Measurements from ENCODE around the gene DNAJC7.
A peak's percentile ranks its signal among the peaks of the same experiment; 100 is the strongest.
"Not testable (repeated sequence)": the region's sequence is repeated elsewhere in the genome, so short reads cannot be mapped to it uniquely, and the experiment has no call there.

DNAJC7 gene

GRCh38 chr17:42012363-42012762, 4.9 kb downstream of the DNAJC7 start:
- DNase-seq (ENCODE audit: low read depth), result not testable (repeated sequence)

GRCh38 chr17:42010898-42011516, 6.2 kb downstream of the DNAJC7 start:
- no peak for DNase-seq (ENCODE audit: low read depth)

- DNase-seq (ENCODE audit: low read depth), result not testable (repeated sequence)
Observed at GRCh38 chr17:42010266-42010680, 7.0 kb downstream of the DNAJC7 start.

- DNase-seq (ENCODE audit: low read depth), result no peak
Observed at GRCh38 chr17:42009170-42009569, 8.1 kb downstream of the DNAJC7 start.

GRCh38 chr17:42005166-42005565, 12.1 kb downstream of the DNAJC7 start:
- peak; percentile 47 for DNase-seq (ENCODE audit: low read depth)

- no peak for DNase-seq (ENCODE audit: low read depth)
Observed at GRCh38 chr17:42002792-42003301, 14.4 kb downstream of the DNAJC7 start.

- no peak for DNase-seq (ENCODE audit: low read depth)
Observed at GRCh38 chr17:42002175-42002791, 15.0 kb downstream of the DNAJC7 start.

- no peak for DNase-seq (ENCODE audit: low read depth)
Observed at GRCh38 chr17:42001729-42002128, 15.5 kb downstream of the DNAJC7 start.

- DNase-seq (ENCODE audit: low read depth), result no peak
Observed at GRCh38 chr17:42000413-42001133, 16.7 kb downstream of the DNAJC7 start.

- DNase-seq (ENCODE audit: low read depth), result no peak
Observed at GRCh38 chr17:41998497-41998896, 18.7 kb downstream of the DNAJC7 start.

- no peak for DNase-seq (ENCODE audit: low read depth)
Observed at GRCh38 chr17:41996855-41997164, 20.4 kb downstream of the DNAJC7 start.

- DNase-seq (ENCODE audit: low read depth), result no peak
Observed at GRCh38 chr17:41992576-41992975, 24.7 kb downstream of the DNAJC7 start.

- DNase-seq (ENCODE audit: low read depth), result no peak
Observed at GRCh38 chr17:41989702-41990419, 27.4 kb downstream of the DNAJC7 start.

- DNase-seq (ENCODE audit: low read depth), result no peak
Observed at GRCh38 chr17:41988418-41988817, 28.8 kb downstream of the DNAJC7 start.

GRCh38 chr17:41987642-41988041, 29.6 kb downstream of the DNAJC7 start:
- no peak for DNase-seq (ENCODE audit: low read depth)

- DNase-seq (ENCODE audit: low read depth), result no peak
Observed at GRCh38 chr17:41986634-41987033, 30.6 kb downstream of the DNAJC7 start.

- no peak for DNase-seq (ENCODE audit: low read depth)
Observed at GRCh38 chr17:41985919-41986318, 31.3 kb downstream of the DNAJC7 start.

- DNase-seq (ENCODE audit: low read depth), result no peak
Observed at GRCh38 chr17:41984454-41984853, 32.8 kb downstream of the DNAJC7 start.

GRCh38 chr17:41982026-41982760, 35.0 kb downstream of the DNAJC7 start:
- no peak for DNase-seq (ENCODE audit: low read depth)

GRCh38 chr17:41977991-41978390, 39.2 kb downstream of the DNAJC7 start:
- no peak for DNase-seq (ENCODE audit: low read depth)

GRCh38 chr17:41976142-41976768, 41.0 kb downstream of the DNAJC7 start:
- DNase-seq (ENCODE audit: low read depth), result peak; percentile 27
